ENCODE results near the gene GTF2H4. TPM values are rescaled to one million over a fixed set of nuclear protein-coding genes. Genes with fewer than 3 reads are reported as not detected.

Gene GTF2H4
- total RNA-seq, 1 experiment from 2014 or later, result 43.6 TPM

DNA sequence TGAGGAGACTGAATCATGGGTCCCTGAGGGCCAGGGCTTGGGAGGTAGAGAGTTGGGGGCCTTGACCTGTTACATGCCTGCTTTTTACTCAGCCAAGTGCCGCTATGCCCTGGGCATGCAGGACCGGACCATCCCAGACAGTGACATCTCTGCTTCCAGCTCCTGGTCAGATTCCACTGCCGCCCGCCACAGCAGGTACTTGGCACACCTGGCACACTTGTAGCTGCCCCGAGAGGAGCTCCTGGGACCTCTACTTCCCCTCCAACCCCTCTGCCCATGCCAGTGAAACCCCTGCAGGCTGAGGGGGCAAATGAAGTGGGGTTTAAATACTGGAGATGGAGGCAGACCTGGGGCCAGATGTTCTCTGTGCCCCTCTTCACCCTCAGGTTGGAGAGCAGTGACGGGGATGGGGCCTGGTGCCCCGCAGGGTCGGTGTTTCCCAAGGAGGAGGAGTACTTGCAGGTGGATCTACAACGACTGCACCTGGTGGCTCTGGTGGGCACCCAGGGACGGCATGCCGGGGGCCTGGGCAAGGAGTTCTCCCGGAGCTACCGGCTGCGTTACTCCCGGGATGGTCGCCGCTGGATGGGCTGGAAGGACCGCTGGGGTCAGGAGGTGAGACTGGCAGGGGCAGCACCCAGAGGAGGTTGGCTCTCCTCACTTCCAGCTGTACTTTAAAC, 19.1 kb upstream of the GTF2H4 start:
- Mint-ChIP-seq H3K4me3 (ENCODE audit: unreplicated experiment) (no peak overlapping the region), H3K9me3 (ENCODE audit: unreplicated experiment) (no peaks in the 10 kb centered on the region), H3K27me3 (ENCODE audit: insufficient read depth, unreplicated experiment) (no peaks in the 10 kb centered on the region), H3K4me1 (ENCODE audit: low read depth, unreplicated experiment) (peaks cover 20% of the 10 kb centered on the region), H3K27ac (ENCODE audit: unreplicated experiment) (no peak overlapping the region), H3K36me3 (ENCODE audit: insufficient read depth, unreplicated experiment) (peaks cover 14% of the 10 kb centered on the region)
- DNase-seq, result no peak
- no peak overlapping the region for H3K4me3 ChIP-seq (ENCODE audit: low read depth, low read length)
- TF ChIP-seq, protein P1, sequence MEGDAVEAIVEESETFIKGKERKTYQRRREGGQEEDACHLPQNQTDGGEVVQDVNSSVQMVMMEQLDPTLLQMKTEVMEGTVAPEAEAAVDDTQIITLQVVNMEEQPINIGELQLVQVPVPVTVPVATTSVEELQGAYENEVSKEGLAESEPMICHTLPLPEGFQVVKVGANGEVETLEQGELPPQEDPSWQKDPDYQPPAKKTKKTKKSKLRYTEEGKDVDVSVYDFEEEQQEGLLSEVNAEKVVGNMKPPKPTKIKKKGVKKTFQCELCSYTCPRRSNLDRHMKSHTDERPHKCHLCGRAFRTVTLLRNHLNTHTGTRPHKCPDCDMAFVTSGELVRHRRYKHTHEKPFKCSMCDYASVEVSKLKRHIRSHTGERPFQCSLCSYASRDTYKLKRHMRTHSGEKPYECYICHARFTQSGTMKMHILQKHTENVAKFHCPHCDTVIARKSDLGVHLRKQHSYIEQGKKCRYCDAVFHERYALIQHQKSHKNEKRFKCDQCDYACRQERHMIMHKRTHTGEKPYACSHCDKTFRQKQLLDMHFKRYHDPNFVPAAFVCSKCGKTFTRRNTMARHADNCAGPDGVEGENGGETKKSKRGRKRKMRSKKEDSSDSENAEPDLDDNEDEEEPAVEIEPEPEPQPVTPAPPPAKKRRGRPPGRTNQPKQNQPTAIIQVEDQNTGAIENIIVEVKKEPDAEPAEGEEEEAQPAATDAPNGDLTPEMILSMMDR (IDR thresholded peaks at IDR 0.05; ENCODE audit: insufficient read depth in 1 of 2, low read depth in 1 of 2, low read length in 1 of 2, severe bottlenecking in 1 of 2, unreplicated experiment in 1 of 2), result no peak
- CTCF ChIA-PET, result no interaction called here
- H3K9me3 ChIP-seq, result no peaks in the 10 kb centered on the region
- H3K4me1 ChIP-seq, result peaks cover 21% of the 10 kb centered on the region
- BruUV-seq (replicated peaks), result no TSS peak
- intact Hi-C loops (cut with micrococcal nuclease; ENCODE audit: unreplicated experiment), result no loop called here
- no peaks in the 10 kb centered on the region for H3K27me3 ChIP-seq (replicated peaks; ENCODE audit: control insufficient read depth, insufficient read depth, low read length)
- POLR2A ChIA-PET, result no interaction called here
- H3K36me3 ChIP-seq (ENCODE audit: control insufficient read depth, insufficient read depth, low read length), result peaks cover 8% of the 10 kb centered on the region

DNA sequence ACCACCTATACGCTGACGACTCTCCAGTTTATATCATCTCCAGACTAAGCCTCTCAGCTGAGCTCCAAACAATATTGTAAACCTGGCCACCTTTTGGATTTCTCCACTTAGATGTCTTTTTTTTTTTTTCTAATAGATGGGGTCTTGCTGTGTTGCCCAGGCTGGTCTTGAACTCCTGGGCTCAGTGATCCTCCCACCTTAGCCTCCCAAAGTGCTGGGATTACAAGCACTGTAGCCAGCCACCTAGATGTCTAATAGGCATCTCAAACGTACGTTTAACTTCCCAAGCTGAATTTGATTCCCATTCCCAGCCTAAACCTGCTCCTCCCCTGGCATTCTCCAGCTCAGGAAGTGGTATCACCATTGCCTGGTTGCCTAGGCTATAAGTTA, 18.5 kb upstream of the GTF2H4 start:
- Mint-ChIP-seq H3K36me3 (ENCODE audit: insufficient read depth, unreplicated experiment) (peaks cover 17% of the 10 kb centered on the region), H3K4me1 (ENCODE audit: low read depth, unreplicated experiment) (peaks cover 20% of the 10 kb centered on the region), H3K27me3 (ENCODE audit: insufficient read depth, unreplicated experiment) (no peaks in the 10 kb centered on the region), H3K27ac (ENCODE audit: unreplicated experiment) (no peak overlapping the region), H3K9me3 (ENCODE audit: unreplicated experiment) (no peaks in the 10 kb centered on the region), H3K4me3 (ENCODE audit: unreplicated experiment) (no peak overlapping the region)
- no TSS peak for BruUV-seq (replicated peaks)
- TF ChIP-seq, protein P1 (IDR thresholded peaks at IDR 0.05; ENCODE audit: insufficient read depth in 1 of 2, low read depth in 1 of 2, low read length in 1 of 2, severe bottlenecking in 1 of 2, unreplicated experiment in 1 of 2), result no peak
- Histone ChIP-seq H3K9me3 (no peaks in the 10 kb centered on the region), H3K36me3 (ENCODE audit: control insufficient read depth, insufficient read depth, low read length) (peaks cover 8% of the 10 kb centered on the region), H3K4me1 (peaks cover 21% of the 10 kb centered on the region), H3K27me3 (replicated peaks; ENCODE audit: control insufficient read depth, insufficient read depth, low read length) (no peaks in the 10 kb centered on the region), H3K4me3 (ENCODE audit: low read depth, low read length) (no peak overlapping the region)
- ChIA-PET CTCF (interaction anchor here (0.7 kb wide), 1 partner anchor 198 kb away, joined by 3 read pairs; no protein-coding TSS in a partner anchor), POLR2A (no interaction called here)
- intact Hi-C loops (cut with micrococcal nuclease; ENCODE audit: unreplicated experiment), result no loop called here
- DNase-seq, result no peak

DNA sequence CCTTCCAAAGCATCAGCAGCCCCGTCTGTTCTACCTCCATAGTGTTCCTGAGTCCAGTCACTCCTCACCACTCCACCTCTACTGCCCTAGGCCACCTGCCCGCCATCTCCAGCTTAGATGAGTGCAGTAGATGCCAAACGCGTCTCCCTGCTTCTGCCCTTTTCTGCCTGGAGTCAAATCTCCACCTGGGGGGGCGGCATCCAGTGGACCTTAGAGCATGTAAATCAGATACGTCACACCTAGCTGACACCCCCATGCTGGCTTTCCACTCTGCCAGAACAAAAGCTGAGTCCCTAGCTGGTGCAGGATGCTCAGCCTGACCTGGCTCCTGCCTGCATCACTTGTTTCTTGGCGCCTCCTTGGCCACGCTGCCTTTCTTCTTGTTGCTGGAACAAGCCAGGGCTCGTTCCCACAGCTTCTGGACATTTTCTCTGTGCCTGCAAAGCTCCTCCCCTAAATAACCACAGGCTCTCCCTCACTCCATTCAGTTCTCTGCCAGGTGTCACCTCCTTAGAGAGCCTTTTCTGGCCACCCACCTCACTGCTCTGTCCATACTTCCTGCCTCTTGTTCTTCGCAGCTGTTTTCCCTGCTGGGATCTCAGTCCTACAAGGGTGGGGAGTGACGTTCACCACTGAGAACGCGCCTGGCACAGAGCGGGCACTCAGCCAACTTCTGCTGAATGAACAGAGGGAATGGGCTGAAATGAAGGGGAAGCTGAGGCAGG, 17.9 kb upstream of the GTF2H4 start:
- TF ChIP-seq, protein P1 (IDR thresholded peaks at IDR 0.05; ENCODE audit: insufficient read depth in 1 of 2, low read depth in 1 of 2, low read length in 1 of 2, severe bottlenecking in 1 of 2, unreplicated experiment in 1 of 2), result no peak
- ChIA-PET POLR2A (no interaction called here), CTCF (interaction anchor here (0.7 kb wide), 1 partner anchor 197 kb away, joined by 3 read pairs; no protein-coding TSS in a partner anchor)
- H3K27me3 Mint-ChIP-seq (ENCODE audit: insufficient read depth, unreplicated experiment), result no peaks in the 10 kb centered on the region
- H3K36me3 Mint-ChIP-seq (ENCODE audit: insufficient read depth, unreplicated experiment), result peaks cover 22% of the 10 kb centered on the region
- no TSS peak for BruUV-seq (replicated peaks)
- H3K9me3 Mint-ChIP-seq (ENCODE audit: unreplicated experiment), result no peaks in the 10 kb centered on the region
- no peak overlapping the region for H3K4me3 Mint-ChIP-seq (ENCODE audit: unreplicated experiment)
- H3K4me1 Mint-ChIP-seq (ENCODE audit: low read depth, unreplicated experiment), result peaks cover 19% of the 10 kb centered on the region
- peaks cover 18% of the 10 kb centered on the region for H3K4me1 ChIP-seq
- H3K9me3 ChIP-seq, result no peaks in the 10 kb centered on the region
- intact Hi-C loops (cut with micrococcal nuclease; ENCODE audit: unreplicated experiment), result no loop called here
- peaks cover 8% of the 10 kb centered on the region for H3K36me3 ChIP-seq (ENCODE audit: control insufficient read depth, insufficient read depth, low read length)
- H3K27ac Mint-ChIP-seq (ENCODE audit: unreplicated experiment), result no peak overlapping the region
- H3K4me3 ChIP-seq (ENCODE audit: low read depth, low read length), result no peak overlapping the region
- H3K27me3 ChIP-seq (replicated peaks; ENCODE audit: control insufficient read depth, insufficient read depth, low read length), result no peaks in the 10 kb centered on the region
- no peak for DNase-seq

Measured in Caco-2 (cell line).